MM.1S (cell line): ENCODE data around the gene GPR34.

Source experiments
- DNase-seq: peaks from one replicate; pipeline ENCODE4 v3.0.0-alpha.2; 2015
- H2AFZ ChIP-seq: fragments of 300-600 bp; sonication (generic); 2 replicates; pipeline ENCODE4 v1.6.0; 2016; ENCODE audit warnings: antibody characterized with exemption, low read length
- H3F3A ChIP-seq: fragments of 300-600 bp; sonication (generic); 2 replicates; pipeline ENCODE4 v1.6.1; 2016; ENCODE audit warnings: mild to moderate bottlenecking, antibody characterized with exemption, low read length, moderate library complexity, mixed read lengths; ENCODE audit not compliant: insufficient read depth
- H3K27ac ChIP-seq: fragments of 300-600 bp; sonication (generic); 2 replicates; pipeline ENCODE4 v1.5.1; 2016; ENCODE audit warnings: mild to moderate bottlenecking, low read length
- H3K27me3 ChIP-seq: fragments of 300-600 bp; sonication (generic); replicated peaks from 2 replicates; pipeline ENCODE4 v1.6.0; 2016; ENCODE audit warnings: low read length; ENCODE audit not compliant: insufficient read depth
- H3K36me3 ChIP-seq: fragments of 300-600 bp; sonication (generic); replicated peaks from 2 replicates; pipeline ENCODE4 v1.6.1; 2016; ENCODE audit warnings: mild to moderate bottlenecking, low read length, mixed read lengths; ENCODE audit not compliant: insufficient read depth
- H3K4me1 ChIP-seq: fragments of 300-600 bp; sonication (generic); 2 replicates; pipeline ENCODE4 v1.6.1; 2016; ENCODE audit warnings: low read length, mixed read lengths
- H3K4me2 ChIP-seq: fragments of 300-600 bp; sonication (generic); 2 replicates; pipeline ENCODE4 v1.6.0; 2016; ENCODE audit warnings: low read depth, low read length
- H3K4me3 ChIP-seq: fragments of 300-600 bp; sonication (generic); 2 replicates; pipeline ENCODE4 v1.5.1; 2016; ENCODE audit warnings: low read length, mixed read lengths
- H3K79me2 ChIP-seq: fragments of 300-600 bp; sonication (generic); 2 replicates; pipeline ENCODE4 v1.6.1; 2016; ENCODE audit warnings: mixed run types, low read length, mixed read lengths
- H3K9ac ChIP-seq: fragments of 300-600 bp; sonication (generic); 2 replicates; pipeline ENCODE4 v1.6.1; 2016; ENCODE audit warnings: low read length, mixed read lengths
- H3K9me2 ChIP-seq: fragments of 300-600 bp; sonication (generic); replicated peaks from 2 replicates; pipeline ENCODE4 v1.6.1; 2016; ENCODE audit warnings: mild to moderate bottlenecking, low read length, mixed read lengths; ENCODE audit not compliant: insufficient read depth
- H3K9me3 ChIP-seq: fragments of 300-600 bp; sonication (generic); replicated peaks from 2 replicates; pipeline ENCODE4 v1.6.1; 2016; ENCODE audit warnings: mild to moderate bottlenecking, low read length, mixed read lengths; ENCODE audit not compliant: insufficient read depth
- H4K20me1 ChIP-seq: fragments of 300-600 bp; sonication (generic); 2 replicates; pipeline ENCODE4 v1.6.1; 2016; ENCODE audit warnings: mild to moderate bottlenecking, low read length, moderate library complexity, mixed read lengths; ENCODE audit not compliant: insufficient read depth
- CTCF ChIP-seq: fragments of 300-600 bp; sonication (generic); IDR thresholded peaks from 2 replicates; pipeline ENCODE4 v1.5.1; 2016; ENCODE audit warnings: antibody characterized with exemption, low read length, mixed read lengths
- EZH2 ChIP-seq: fragments of 300-600 bp; sonication (generic); optimal IDR thresholded peaks from 2 replicates; pipeline ENCODE3; 2017; ENCODE audit warnings: low read depth, mild to moderate bottlenecking, antibody characterized with exemption, low read length, mixed read lengths
- EZH2phosphoT487 ChIP-seq: fragments of 300-600 bp; sonication (generic); IDR thresholded peaks from 2 replicates; pipeline ENCODE4 v1.6.1; 2018; ENCODE audit warnings: antibody characterized with exemption, low read length

Gene GPR34

DNA sequence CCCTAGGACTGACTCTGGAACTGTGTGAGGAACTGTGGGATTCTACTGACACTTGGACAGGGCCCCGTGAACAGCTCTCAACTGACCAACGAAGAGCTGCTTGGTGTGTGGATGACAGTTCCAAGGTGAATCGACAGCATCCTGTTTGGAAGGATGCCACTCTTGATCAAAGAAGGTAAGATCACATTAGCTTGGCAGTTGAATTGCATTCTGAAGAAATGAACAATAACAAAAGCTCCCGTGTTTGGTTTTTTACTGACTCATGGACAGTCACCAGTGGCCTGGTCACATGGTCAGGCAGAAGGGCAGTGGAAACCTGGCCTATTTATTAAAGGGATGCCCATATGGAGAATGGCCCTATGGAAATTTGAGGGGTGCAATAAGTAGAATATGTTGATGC is 33.1 kb upstream of the GPR34 start:
- Histone ChIP-seq H3K36me3 (no peaks in the 10 kb centered on the region), H3K27me3 (no peaks in the 10 kb centered on the region), H4K20me1 (no peaks in the 10 kb centered on the region), H3K9me3 (no peaks in the 10 kb centered on the region), H3K4me1 (no peaks in the 10 kb centered on the region), H3K9me2 (no peaks in the 10 kb centered on the region), H3K4me2 (no peak overlapping the region), H3K9ac (no peak overlapping the region), H3F3A (no peaks in the 10 kb centered on the region), H2AFZ (no peak overlapping the region), H3K27ac (no peak overlapping the region), H3K79me2 (no peaks in the 10 kb centered on the region), H3K4me3 (no peak overlapping the region)
- no peak for DNase-seq
- no peak for TF ChIP-seq EZH2phosphoT487
- TF ChIP-seq EZH2, result no peak

GRCh38 chrX:41661366-41662095 is 27.2 kb upstream of the GPR34 start:
- Histone ChIP-seq H4K20me1 (no peaks in the 10 kb centered on the region), H2AFZ (no peak overlapping the region), H3K4me2 (no peak overlapping the region), H3F3A (no peaks in the 10 kb centered on the region), H3K27me3 (no peaks in the 10 kb centered on the region; the same call in 1 of the 2 replicates), H3K9ac (no peak overlapping the region), H3K36me3 (no peaks in the 10 kb centered on the region), H3K9me2 (no peaks in the 10 kb centered on the region), H3K27ac (no peak overlapping the region), H3K79me2 (no peaks in the 10 kb centered on the region), H3K4me3 (no peak overlapping the region), H3K4me1 (peaks cover 14% of the 10 kb centered on the region), H3K9me3 (no peaks in the 10 kb centered on the region)
- no peak for TF ChIP-seq EZH2phosphoT487
- no peak for DNase-seq

GRCh38 chrX:41664375-41664901 is 24.3 kb upstream of the GPR34 start:
- Histone ChIP-seq H3K9ac (no peak overlapping the region), H3F3A (no peaks in the 10 kb centered on the region), H3K9me2 (no peaks in the 10 kb centered on the region), H3K9me3 (no peaks in the 10 kb centered on the region), H3K27ac (no peak overlapping the region), H3K4me3 (no peak overlapping the region), H3K79me2 (no peaks in the 10 kb centered on the region), H2AFZ (no peak overlapping the region), H3K4me2 (no peak overlapping the region), H3K36me3 (no peaks in the 10 kb centered on the region), H3K4me1 (peaks cover 14% of the 10 kb centered on the region), H3K27me3 (no peaks in the 10 kb centered on the region; the same call in 1 of the 2 replicates), H4K20me1 (no peaks in the 10 kb centered on the region)
- no peak for TF ChIP-seq CTCF
- no peak for TF ChIP-seq EZH2
- TF ChIP-seq EZH2phosphoT487, result no peak
- peak; percentile 15 for DNase-seq

GRCh38 chrX:41664908-41665307 is 23.9 kb upstream of the GPR34 start:
- Histone ChIP-seq H3K27ac (no peak overlapping the region), H3K9me3 (no peaks in the 10 kb centered on the region), H3K9me2 (no peaks in the 10 kb centered on the region), H3K27me3 (no peaks in the 10 kb centered on the region; the same call in 1 of the 2 replicates), H3K9ac (no peak overlapping the region), H3F3A (no peaks in the 10 kb centered on the region), H4K20me1 (no peaks in the 10 kb centered on the region), H3K4me2 (no peak overlapping the region), H3K4me3 (no peak overlapping the region), H3K79me2 (no peaks in the 10 kb centered on the region), H3K36me3 (no peaks in the 10 kb centered on the region), H2AFZ (no peak overlapping the region), H3K4me1 (peaks cover 14% of the 10 kb centered on the region)
- no peak for DNase-seq
- TF ChIP-seq EZH2 (no peak), CTCF (no peak), EZH2phosphoT487 (no peak)
